LoVo (cell line): Measurements from ENCODE around the gene PHRF1.

Source experiments
- DNase-seq: peaks from one replicate; pipeline ENCODE4 v3.0.0-alpha.2; 2016; ENCODE audit warnings: low spot score

PHRF1 gene

DNA sequence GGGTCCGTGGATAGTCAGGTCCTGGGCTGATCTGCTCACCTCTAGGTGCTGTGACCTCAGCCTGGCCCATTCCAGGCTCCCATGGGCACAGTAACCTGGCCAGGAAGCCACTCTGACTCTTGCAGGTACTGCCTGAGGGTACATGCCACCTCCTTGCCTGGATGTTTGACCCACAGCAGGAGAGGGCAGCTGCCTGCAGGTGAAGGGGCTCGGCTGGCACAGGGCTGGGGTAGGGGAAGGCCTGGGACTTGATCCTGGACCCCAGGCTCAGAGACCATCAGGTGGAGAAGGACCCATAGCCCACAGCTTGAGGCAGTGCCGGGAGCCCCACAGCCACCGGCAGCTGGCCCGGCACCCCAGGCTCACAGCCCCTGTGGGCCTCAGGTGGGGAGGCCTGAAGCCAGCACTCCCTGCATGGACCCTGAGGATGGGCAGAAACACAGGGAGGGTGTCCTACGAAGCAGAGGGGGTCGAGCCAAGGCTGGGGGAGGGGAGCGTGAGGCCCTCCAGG, 36.2 kb upstream of the PHRF1 start:
- no peak for DNase-seq

DNA sequence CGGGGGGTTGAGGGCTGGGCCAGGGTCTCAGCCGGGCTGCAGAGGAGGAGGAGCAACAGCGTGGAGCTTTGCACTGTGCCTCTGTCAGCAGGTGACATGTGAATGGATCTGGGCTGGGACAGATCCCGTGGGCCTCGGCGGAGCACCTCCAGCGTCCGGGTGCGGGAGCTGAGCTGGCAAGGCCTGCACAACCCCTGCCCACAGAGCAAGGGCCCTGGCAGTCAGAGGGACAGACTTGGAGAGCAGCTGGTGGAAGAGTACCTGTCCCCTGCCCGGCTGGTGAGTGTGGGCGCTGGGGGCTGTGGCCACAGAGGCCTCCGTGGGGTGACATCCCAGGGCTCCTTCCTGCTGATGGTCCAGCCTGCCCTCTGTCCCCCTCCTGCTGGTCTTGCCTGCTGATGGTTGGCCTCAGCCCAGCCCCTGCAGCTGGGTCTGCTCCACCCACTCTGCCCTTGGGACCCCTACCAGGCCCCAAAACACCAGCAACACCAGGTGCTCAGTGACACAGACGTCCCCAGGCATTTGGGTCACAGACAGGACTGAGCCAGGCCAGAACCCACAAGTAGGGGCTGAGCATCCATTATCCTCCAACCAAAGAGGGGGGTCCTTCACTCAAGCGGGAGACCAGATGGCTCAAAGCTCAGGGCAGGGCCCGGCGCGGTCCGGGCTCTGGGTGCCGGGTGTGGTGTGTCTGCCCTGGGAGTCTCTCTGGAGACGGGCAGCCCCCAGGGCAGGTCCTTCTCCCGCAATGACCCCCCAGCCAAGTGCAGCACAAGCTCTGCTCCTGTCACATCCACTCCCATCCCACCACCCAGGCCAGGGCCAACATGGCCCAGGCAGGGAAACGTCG, 35.5 kb upstream of the PHRF1 start:
- no peak for DNase-seq

DNA sequence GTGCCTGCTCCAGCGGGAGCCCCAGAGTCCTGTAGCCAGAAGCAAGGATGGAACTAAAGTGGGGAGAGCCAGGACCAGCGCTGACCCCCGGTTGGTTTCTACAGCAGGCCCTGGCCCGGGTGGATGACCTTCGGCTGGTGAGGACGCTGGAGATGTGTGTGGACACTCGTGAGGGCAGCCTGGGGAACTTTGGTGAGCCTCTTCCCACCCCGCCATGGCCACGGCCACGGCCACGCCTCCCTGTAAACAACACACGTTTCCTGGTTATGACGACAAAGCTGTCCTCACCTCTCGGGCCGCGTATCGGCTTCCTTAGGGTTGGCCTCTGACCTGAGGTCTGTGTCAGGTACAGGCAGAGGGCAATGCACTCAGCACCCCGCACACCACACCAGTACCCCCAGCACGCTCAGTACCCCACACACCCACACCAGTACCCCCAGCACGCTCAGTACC, 34.8 kb upstream of the PHRF1 start:
- DNase-seq: no peak

DNA sequence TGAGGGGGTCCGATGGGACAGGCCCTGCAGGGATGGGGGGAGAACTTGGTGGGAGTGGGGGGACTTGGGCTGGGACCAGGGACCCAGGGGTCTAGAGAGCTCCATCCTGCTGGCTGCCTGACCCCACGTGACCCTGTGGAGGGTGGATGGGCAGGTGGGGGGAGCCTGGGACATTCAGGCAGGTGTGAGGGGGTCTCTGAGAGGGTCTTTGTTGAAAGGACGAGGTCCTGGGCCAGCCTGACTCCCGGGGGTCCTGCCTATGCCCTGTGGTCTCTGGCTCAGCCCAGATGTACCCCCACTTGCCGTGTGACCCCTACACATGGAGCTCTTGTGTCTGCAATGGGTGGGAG, 31.5 kb upstream of the PHRF1 start:
- DNase-seq: no peak

DNA sequence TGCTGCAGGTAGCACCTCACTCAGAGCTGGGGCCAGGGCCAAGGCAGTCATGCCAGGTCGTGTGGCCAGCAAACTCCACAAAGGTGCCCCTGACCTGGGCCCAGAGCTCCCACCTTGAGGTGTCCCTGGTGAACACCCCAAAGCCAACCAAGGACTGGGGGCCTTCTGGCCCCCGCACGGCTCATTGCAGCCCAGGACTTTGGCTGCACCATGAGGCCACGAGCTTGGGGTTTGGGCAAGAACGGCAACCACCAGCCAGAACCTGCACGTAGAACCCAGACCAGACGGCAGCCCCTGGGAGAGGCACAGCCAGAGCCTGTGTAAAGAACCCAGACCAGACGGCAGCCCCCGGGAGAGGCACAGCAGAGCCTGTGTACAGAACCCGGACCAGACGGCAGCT, 31.1 kb upstream of the PHRF1 start:
- DNase-seq: no peak

DNA sequence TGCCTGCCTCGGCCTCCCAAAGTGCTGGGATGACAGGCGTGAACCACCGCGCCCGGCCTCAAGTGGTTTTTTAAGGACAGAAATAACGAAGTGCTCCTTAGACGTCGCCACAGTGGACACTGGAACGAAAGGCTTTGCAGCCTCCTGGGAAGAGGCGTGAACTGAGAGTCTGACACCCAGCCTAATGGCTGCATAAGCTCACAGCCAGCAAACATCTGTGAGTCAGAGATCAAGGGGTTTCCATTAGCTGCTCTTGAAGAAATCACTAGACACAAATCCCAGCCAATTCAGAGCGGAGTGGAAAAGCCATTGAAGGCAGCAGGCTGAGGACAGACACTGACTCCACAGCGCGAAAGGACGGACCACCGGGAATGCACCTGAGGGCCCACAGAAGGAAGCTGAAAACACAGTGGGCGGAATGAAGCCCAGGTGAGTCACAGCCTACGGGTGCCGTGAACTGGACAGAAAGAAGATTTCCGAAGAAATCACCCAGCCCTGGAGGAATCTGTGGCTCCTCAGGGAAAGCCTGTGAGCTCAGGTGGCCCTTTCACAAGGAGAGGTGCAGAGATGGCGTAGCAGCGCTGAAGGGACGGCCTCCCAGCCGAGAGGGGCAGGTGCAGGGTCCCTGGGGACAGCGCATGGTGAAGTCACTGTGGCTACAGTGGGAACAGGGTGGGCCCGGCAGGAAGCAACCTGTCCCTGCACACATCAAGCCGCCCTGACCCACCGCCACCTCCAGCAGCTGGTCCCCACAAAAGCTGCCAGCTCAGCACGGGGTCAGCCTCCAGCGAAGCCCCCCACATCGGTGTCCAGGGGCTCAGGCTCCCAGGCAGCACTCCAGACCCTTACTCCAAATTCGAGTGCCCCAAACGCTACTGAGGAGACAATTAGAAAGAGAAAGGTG, 27.3 kb upstream of the PHRF1 start:
- no peak for DNase-seq

DNA sequence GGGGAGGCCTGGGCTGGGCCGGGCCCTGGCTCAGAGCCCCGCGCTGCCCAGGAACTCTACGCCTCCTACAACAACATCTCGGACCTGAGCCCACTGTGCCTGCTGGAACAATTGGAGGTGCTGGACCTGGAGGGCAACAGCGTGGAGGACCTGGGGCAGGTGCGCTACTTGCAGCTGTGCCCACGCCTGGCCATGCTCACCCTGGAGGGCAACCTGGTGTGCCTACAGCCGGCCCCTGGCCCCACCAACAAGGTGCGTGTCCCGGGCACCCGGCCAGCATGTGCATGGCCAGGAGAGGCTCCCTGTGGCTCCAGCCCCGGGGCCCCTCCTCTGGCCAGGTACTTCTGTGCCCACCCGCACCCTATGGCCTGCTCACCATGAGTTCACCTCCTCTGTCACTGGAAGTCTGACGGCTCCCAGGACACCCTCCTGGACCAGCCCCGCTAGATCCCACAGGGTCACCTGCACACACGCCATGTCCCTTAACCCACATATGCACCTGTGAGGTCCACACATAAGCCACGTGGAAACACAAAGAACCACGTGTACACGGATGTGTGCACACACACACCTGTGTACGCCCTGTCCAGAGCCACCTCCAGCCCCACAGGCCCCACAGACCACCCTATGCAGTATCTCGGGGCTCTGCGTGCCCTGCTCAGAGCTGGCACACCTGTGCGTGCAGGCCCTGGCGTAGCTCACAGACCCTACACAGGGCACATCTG, 26.1 kb upstream of the PHRF1 start:
- no peak for DNase-seq

DNA sequence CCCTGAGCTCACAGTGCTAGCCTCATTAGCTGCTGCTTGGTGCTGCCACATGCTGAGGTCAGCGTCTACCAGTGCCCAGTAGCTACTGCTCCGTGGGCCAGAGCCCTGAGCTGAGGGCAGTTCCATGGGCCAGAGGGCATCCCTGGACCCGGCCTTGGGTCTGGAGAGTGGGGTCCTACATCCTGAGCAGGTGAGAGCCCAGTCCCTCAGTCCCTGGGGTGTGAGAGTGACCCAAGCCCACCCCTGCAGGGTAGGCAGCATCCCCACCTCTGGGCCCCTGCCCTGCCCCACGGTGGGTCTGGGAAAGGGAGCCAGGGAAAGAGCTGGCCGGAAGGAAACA, 25.6 kb upstream of the PHRF1 start:
- DNase-seq: no peak

DNA sequence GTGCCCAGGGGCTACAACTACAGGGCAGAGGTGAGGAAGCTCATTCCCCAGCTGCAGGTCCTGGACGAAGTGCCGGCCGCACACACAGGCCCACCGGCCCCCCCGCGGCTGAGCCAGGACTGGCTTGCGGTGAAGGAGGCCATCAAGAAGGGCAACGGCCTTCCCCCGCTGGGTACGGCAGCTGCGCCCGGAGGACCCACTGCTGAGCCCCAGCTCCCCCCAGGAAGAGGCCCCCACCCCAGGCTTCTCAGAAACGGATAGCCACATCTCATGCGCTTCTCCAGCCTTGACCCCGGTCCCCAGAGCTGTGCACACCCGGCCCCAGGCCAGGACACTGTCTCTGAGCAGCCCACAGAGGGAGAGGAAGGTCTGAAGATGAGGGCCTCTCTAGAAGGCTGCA, 25.1 kb upstream of the PHRF1 start:
- no peak for DNase-seq

DNA sequence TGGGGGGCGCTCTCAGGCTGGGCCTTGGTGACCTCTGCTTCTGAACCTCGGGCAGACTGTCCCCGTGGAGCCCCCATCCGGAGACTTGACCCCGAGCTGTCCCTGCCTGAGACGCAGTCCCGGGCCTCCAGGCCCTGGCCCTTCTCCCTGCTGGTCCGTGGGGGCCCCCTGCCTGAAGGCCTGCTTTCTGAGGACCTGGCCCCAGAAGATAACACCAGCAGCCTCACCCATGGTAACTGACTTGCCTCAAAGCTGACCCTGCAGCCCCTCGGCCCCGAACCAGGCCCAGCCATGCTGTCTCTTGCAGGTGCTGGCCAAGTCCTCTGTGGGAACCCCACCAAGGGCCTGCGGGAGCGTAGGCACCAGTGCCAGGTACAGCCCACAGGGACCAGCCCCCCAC, 24.7 kb upstream of the PHRF1 start:
- DNase-seq: no peak

DNA sequence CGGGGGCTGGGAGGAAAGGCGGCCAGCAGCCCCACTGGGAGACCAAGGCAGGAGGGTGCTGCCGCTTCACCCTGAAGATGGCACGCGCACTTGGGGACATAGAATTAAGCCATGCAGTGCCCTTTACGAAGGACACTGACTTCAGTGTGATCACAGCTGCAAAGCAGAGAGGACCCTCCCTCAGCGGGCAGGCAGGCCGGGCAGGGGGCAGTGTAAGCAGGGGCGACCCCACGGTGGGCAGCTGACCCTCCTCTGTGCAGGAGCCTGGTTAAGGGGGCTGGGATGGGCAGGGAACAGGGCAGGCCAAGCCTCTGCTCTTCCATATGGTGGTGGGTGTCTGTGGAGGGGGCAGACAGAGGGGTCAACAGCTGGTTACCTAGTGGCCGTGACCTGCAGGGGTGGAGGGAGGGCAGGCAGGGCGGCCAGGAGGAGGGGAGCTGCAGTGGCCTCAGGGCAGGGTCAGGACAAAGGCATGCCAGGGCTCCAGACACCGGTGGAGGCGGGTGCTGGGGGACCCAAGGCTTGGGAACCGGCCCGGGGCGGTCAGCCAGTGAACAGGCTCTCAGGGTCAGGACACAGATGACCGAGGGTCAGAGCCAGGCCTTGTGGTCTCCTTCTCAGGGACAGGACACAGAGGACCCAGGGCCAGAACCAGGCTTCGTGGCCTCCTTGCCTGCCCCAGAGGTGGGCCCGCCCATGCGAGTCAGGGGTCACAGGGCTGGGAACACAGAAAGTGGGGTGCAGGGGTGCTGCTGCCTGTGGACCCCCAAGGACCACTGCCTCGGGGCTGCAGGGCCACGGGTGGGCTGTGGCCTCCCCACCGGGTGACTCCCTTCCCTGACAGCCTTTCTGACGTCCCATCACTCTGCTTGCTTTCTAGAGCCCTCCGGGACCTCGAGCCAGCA, 22.9 kb upstream of the PHRF1 start:
- no peak for DNase-seq

DNA sequence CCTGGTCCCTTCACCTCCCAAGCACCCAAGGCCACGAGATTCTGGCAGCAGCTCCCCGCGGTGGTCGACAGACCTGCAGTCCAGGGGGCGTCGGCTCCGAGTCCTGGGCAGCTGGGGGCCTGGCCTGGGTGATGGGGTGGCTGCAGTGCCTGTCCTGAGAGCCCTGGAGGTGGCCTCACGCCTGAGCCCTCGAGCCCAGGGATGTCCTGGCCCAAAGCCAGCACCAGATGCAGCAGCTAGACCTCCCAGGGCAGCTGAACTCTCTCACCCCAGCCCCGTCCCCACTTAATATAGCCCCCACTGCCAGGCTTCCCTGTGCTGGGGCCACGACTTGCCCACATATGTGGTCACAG, 22.3 kb upstream of the PHRF1 start:
- DNase-seq: no peak

DNA sequence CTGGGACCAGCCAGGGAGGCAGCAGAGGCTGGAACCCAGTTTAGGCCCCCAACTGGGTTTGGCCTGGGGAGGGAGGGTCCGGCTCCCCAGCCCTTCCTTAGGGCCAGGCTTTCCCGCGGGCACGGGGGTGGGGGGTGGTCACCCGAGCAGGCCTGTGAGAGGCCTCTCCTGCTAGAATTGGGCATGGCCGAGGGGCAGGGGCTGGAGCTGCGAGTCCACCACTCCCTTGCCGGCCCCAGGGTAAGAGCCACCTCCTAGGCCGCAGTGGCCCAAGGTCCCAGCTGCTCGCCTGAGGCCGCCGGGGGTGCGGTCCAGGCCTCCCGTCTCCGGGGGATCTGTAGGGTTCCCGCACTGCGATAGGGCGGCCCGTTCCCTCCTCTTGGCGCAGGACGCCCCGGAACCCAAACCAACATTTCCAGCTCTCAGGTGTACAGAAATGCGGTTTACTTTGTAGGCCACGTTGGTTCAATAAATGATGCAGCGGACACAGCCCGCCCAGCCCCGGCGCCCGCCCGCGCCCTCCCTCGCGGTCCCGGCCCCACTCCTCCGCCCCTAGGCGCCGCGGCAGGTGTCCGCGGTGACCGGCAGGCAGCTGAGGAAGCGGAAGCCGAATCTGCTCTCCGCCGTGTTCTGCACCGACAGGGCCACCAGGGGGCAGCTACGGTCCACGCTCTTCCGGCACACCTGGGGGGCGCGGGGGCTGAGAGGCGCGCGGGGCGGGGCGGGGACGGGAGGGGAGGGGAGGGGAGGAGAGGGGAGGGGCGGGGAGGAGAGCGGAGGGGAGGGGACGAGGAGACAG, 21.6 kb upstream of the PHRF1 start:
- DNase-seq: peak; percentile 87

DNA sequence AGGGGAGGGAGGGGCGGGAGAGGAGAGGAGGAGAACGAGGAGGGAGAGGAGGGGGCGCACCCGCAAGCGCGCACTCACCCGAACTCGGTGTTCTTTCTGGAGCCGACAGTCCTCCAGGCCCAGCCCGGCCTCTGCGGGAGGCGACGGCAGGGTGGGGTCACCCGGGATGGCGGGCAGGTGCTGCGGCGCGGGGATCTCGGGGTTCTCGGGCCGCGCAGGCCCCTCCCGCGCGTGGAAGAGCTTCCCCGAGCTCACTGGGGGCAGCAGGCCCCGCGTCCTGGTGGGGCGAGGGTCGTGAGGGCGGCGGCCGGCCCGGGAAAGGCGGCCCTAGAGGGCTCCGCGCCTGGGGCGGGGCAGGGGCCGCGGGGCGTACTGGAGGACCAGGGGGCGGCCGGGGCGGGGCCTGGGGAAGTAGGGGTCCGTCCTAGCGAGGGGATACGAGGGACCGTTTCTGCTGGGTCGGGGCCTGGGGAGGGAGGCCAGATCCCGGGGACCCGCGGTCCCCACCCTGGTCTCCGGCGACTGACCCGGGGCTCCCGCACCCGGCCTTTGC, 21.0 kb upstream of the PHRF1 start:
- no peak for DNase-seq

DNA sequence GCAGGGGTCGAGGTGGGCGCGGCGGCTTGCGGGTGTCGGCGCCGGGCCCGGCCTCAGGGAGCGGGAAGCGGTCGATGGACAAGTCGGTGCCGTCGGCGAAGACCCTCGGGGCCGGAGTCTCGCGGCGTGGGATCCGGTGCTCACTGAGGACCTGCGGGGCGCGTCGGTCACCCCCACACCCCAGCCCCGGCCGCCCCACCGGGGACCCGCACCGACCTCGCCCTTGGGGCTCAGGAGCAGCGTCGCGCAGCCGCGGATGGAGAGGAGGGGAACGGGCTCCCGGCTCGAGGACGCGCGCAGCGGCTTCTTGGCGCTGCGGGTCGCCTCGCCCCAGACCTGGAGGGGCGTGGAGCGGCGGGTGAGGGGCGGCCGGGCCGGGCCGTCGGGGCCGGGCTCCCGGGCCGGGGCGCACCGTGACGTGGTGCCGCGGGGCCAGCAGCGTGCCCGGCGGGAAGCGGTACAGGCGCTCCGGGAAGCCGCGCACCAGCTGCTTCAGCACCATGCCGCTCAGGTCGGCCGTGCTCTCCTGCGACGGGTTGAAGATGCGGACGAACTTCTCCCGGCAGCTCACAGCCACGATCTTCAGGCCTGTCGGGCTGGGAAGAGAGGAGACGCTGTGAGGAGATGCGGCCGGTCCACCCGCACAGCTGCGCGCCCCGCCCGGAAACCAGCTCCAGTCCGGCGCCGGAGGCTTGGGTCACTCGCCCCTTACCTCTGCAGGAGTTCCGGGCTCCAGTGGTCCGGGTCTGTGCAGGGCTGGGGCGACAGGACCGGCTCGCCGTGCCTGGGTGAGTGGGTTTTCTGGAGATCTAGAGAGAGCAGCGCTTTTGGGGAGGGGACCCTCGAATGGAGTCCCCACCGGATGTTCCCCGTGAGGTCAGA, 20.2 kb upstream of the PHRF1 start:
- DNase-seq: no peak

DNA sequence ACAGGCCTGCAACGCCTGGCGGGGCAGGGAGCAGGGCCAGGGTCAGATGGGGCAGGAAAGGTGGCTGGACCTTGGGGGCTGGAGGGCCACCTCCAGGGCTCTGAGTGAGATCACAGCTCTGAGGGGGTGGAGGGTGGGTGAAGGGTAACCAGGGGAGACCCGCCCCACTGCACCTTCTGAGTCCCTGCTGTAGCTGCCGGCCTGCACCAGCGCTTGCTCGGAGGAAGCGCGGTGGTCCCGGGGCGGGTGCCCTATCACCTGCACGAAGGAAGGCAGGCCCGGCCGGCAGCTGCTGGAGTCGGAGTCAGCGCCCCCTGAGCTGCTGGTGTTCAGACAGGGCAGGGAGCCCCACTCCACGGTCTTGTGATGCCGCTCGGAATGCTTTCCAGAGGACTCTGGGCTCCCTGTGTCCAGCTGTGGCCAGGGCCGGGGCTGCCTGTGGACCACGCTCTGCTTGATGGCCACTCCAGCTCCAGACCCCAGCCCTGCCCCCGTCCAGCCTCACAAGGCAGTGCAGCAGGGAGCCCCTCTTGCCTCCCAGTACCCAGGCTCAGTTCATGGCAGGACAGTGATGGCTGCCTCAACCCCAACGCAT, 19.5 kb upstream of the PHRF1 start:
- DNase-seq: no peak

DNA sequence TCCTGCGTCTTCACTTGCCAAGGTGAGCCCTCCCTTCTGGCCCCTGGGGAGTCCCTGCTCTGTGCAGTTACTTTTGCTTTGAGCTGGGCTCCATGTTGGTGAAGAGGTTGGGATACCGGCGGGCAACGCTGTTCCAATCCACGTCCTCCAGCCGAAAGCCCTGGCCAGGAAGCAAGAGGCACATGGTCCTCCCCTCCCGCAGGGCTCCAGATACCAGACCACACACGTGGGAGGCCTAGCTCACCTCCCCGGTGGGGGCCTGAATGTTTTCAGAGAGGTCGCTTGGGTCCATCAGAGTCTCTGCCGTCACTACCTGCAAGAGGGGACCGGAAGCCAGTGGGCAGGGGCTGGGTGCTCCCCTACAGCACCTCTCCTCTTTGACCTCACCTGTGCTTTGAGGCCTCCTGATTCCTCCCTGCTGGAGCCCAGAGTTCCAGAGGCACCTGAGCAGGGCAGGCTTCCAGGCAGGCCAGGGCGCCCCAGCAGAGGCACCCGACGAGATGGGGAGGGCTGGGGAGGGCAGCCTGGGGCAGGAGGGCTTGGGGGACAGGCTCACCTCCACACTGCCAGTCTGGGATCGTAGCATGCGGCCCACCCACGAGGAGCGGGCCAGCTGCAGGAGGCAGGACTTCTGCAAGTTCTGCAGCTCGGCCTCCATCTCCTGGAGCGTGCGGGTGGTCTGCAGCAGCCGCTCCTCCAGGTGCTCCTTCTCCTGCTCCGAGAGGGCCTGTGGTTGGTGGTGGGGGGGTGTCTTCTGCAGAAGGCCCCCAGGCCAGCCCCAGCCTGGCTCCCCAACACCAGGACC, 18.7 kb upstream of the PHRF1 start:
- no peak for DNase-seq

DNA sequence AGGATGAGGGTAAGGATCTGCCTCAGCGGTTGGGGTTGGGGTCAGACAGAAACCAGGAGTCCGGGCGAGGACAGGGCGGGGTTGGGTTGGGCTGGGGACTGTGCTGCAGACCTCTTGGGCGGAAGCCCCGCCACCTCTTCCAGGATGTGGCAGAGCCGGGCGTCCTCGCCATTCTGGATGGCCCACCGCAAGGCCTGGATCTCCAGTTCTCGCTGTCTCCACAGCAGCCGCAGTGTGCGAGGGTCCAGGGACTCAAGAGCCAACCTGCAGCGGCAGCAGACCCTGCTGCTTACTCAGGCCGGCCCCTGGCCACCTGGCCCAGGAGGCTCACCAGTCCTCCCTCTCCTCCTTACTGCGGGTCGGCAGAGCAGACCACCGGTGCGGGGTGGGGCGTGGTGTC, 17.8 kb upstream of the PHRF1 start:
- no peak for DNase-seq
